GM10248 (cell line): ENCODE data around the gene EHD4.

Source experiments
- CTCF ChIA-PET: fragments of 300-600 bp; sonication (Branson Sonifier 250); formaldehyde crosslinking; extraction: SDS; loops from one replicate; lab custom pipeline; 2021; ENCODE audit warnings: antibody characterized with exemption; lab: Yijun Ruan, JAX
- POLR2A ChIA-PET: fragments of 350-650 bp; sonication (Branson Sonifier 250); formaldehyde crosslinking; extraction: SDS; loops from one replicate; lab custom pipeline; 2020; ENCODE audit warnings: antibody characterized with exemption; lab: Yijun Ruan, JAX
- DNase-seq: peaks from one replicate; pipeline ENCODE4 v3.0.0; 2012; ENCODE audit errors: extremely low spot score
- TF ChIP-seq, protein P1 (sequence below): IDR thresholded peaks from 2 replicates; pipeline ENCODE4 v1.5.1; 2012; ENCODE audit warnings: mild to moderate bottlenecking, low read depth; ENCODE audit errors: extremely low read depth, missing control alignments, control extremely low read depth

Gene EHD4

GRCh38 chr15:41937568-41937923 is 34.8 kb downstream of the EHD4 start:
- no peak for DNase-seq
- ChIA-PET POLR2A (interaction anchor here (1.4 kb wide), 1 partner anchor 35 kb away, joined by 3 read pairs; the partner anchor contains the start of gene EHD4), CTCF (interaction anchor here (0.6 to 2.1 kb wide), 8 partner anchors 11 to 163 kb away, joined by 3 to 6 read pairs (median 4); partner anchors contain the start of gene MAPKBP1)
- TF ChIP-seq, protein P1, sequence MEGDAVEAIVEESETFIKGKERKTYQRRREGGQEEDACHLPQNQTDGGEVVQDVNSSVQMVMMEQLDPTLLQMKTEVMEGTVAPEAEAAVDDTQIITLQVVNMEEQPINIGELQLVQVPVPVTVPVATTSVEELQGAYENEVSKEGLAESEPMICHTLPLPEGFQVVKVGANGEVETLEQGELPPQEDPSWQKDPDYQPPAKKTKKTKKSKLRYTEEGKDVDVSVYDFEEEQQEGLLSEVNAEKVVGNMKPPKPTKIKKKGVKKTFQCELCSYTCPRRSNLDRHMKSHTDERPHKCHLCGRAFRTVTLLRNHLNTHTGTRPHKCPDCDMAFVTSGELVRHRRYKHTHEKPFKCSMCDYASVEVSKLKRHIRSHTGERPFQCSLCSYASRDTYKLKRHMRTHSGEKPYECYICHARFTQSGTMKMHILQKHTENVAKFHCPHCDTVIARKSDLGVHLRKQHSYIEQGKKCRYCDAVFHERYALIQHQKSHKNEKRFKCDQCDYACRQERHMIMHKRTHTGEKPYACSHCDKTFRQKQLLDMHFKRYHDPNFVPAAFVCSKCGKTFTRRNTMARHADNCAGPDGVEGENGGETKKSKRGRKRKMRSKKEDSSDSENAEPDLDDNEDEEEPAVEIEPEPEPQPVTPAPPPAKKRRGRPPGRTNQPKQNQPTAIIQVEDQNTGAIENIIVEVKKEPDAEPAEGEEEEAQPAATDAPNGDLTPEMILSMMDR, result no peak

DNA sequence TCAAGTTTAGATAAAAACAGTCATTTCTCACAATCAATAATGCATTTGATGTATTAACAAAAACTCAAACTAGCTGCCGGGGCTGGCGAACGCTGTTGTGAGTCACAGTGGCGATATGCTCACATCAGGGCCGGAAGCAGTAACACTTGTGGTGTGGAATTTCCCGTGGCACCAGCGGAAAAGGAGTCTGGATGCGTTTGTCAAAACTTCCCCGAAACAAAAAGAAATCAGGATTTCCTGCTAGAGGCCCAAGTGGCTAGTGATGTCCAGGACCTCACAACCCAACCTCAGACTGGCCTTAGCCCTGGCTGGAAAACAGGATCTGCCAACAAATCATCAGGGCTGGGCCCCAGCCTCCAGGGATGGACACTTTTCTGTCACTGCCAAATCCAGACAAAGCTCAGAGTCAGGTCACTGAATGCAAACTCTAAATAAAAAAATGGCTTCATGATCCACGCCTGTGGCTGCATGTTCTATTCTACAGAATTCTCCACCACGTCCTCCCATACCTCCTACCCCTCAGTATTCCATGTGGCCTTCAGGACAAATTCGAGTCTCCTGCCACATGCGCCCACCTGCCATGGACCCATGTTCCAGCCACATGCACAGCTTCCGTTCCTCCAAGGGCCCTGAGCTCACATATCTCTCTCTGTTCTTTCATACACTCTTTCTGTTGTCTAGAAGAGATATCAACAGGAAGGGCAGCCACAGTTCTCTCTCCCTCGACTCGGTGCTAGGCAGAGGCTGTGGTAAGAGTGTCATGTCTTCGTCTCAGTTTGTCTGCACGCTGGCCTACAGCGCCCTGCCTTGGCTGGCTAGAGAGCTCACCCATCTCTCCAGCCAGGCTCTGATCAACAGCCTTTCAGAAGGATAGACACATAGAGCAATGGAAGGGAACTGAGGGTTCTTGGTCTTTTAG is 35.4 kb downstream of the EHD4 start:
- DNase-seq, result peak; percentile 66
- CTCF ChIA-PET, result interaction anchor here (0.6 to 2.1 kb wide), 10 partner anchors 11 to 163 kb away, joined by 3 to 6 read pairs (median 4); partner anchors contain the start of gene MAPKBP1
- TF ChIP-seq, protein P1, result peak; percentile 57
- POLR2A ChIA-PET, result interaction anchor here (0.9 to 1.4 kb wide), 2 partner anchors 16 to 36 kb away, joined by 3 read pairs; partner anchors contain the start of gene EHD4

DNA sequence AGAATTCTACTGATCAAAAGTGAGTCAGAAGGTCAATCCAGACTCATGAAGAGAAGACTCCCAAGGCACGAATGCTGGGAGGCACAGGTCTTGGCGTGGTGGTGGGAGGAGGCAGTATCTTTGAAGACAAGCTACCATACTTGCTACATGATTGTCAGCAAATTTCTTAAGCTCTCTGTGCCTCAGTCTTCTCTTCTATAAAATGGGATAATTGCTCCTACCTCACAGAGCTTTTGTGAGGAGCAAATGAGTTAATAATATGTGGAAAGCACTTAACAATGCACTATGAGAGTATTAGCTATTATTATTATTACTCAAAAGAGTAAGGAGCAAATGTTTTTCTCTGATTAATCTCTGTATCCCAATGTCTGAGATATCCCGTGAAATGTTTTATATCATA is 36.2 kb downstream of the EHD4 start:
- DNase-seq, result no peak
- TF ChIP-seq, protein P1, result no peak
- ChIA-PET CTCF (interaction anchor here (0.9 to 1.9 kb wide), 5 partner anchors 12 to 59 kb away, joined by 3 to 6 read pairs (median 4); no protein-coding TSS in a partner anchor), POLR2A (interaction anchor here (0.9 kb wide), 1 partner anchor 17 kb away, joined by 3 read pairs; no protein-coding TSS in a partner anchor)

DNA sequence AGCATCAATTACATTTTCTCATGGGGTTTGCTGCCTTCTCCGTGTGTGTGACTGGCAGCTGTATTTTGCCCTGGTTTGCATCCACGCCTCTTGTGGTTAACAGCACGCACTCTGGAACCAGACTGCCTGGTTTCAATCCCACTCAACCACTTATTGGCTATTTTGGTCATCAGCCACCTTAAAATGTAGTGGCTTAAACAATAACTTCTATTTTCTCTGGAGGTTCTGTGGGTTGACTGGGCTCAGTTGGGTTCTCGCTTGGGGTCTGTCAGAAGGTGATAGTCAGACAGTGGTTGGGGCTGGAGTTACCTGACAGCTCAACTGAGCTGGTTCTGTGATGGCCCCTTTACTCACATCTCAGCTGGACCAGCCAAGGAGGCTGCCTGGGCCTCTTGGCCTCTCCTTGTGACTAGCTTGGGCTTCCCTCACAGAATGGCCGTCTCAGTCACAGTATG is 36.8 kb downstream of the EHD4 start:
- ChIA-PET POLR2A (interaction anchor here (0.9 kb wide), 1 partner anchor 18 kb away, joined by 3 read pairs; no protein-coding TSS in a partner anchor), CTCF (interaction anchor here (0.9 to 1.9 kb wide), 4 partner anchors 12 to 34 kb away, joined by 3 to 6 read pairs (median 4); no protein-coding TSS in a partner anchor)
- DNase-seq, result no peak
- TF ChIP-seq, protein P1, result no peak

DNA sequence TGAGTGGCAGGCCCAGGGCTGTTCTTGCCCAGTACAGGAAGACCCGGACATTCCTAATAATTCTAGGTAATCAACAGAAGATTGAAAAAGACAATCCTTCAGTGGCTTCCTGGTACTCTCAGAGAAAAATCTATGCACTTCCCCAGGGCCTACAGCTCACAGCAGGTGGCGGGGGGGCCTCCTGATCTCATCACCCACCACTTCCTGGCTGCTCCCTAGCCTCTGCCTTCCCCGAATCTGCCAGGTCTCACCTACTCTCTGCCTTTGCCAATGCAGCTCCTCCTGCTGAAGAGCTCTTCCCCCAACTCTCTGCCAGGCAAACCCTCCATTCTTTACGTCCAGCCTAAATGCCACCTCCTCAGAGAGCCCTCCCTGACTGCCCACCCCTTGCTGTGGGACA is 37.5 kb downstream of the EHD4 start:
- TF ChIP-seq, protein P1, result no peak
- DNase-seq, result peak; percentile 50
- POLR2A ChIA-PET, result interaction anchor here (0.8 kb wide), 1 partner anchor 24 kb away, joined by 5 read pairs; no protein-coding TSS in a partner anchor
- CTCF ChIA-PET, result interaction anchor here (1.2 to 1.5 kb wide), 2 partner anchors 30 to 35 kb away, joined by 3 to 4 read pairs; no protein-coding TSS in a partner anchor

GRCh38 chr15:41933771-41934170 is 38.6 kb downstream of the EHD4 start:
- ChIA-PET POLR2A (no interaction called here), CTCF (interaction anchor here (1.0 to 1.4 kb wide), 3 partner anchors 11 to 161 kb away, joined by 3 to 5 read pairs (median 3); no protein-coding TSS in a partner anchor)
- DNase-seq, result no peak
- TF ChIP-seq, protein P1, result no peak
